NCI-H2081 (cell line): ENCODE results near the gene OR2D2.
"Not testable (repeated sequence)": the region's sequence is repeated elsewhere in the genome, so short reads cannot be mapped to it uniquely, and the experiment has no call there.

ENCODE experiments used
- DNase-seq, 2 experiments: peaks; one replicate each; lab custom pipeline; 2025; lab: John Stamatoyannopoulos, UW

Gene OR2D2

GRCh38 chr11:6876914-6877313, 15.4 kb downstream of the OR2D2 start:
- DNase-seq, result no peak

GRCh38 chr11:6876325-6876724, 16.0 kb downstream of the OR2D2 start, which contains the start of gene OR10A4:
OR10A4 (plus strand) TSS chr11:6876625; CDS start chr11:6876648, 23 bp downstream.
- DNase-seq, result no peak

- no peak for DNase-seq
These were observed 16.5 kb downstream of the OR2D2 start for GRCh38 chr11:6875761-6876160.

GRCh38 chr11:6871278-6871677, 21.0 kb downstream of the OR2D2 start:
- DNase-seq, result no peak

GRCh38 chr11:6864438-6864837, 27.9 kb downstream of the OR2D2 start:
- DNase-seq, result no peak

- DNase-seq, result peak in 1 of 2 experiments; percentile 35
These were observed 29.3 kb downstream of the OR2D2 start, which contains the start of gene OR10A2 for GRCh38 chr11:6862961-6863360. OR10A2 (plus strand) TSS chr11:6863057; CDS start chr11:6869755, 6,698 bp downstream.

- DNase-seq, result no peak
These were observed 35.4 kb downstream of the OR2D2 start for GRCh38 chr11:6856871-6857270.

GRCh38 chr11:6855971-6856541, 36.2 kb downstream of the OR2D2 start:
- DNase-seq, result no peak

GRCh38 chr11:6854801-6855200, 37.5 kb downstream of the OR2D2 start:
- DNase-seq, result not testable (repeated sequence)

GRCh38 chr11:6850526-6850925, 41.8 kb downstream of the OR2D2 start:
- DNase-seq, result no peak

- DNase-seq, result no peak
These were observed 46.9 kb downstream of the OR2D2 start, which contains the start of gene OR10A5 for GRCh38 chr11:6845383-6845782. OR10A5 (plus strand) TSS chr11:6845683; CDS start chr11:6845683, 0 bp downstream.

- no peak for DNase-seq
These were observed 47.9 kb downstream of the OR2D2 start for GRCh38 chr11:6844356-6844755.

- no peak for DNase-seq
These were observed 48.6 kb downstream of the OR2D2 start for GRCh38 chr11:6843670-6844069.

- DNase-seq, result no peak
These were observed 50.6 kb downstream of the OR2D2 start for GRCh38 chr11:6841694-6842093.
